GM12878 (cell line): Measurements from ENCODE around the gene TYW1. TPM values are rescaled to one million over a fixed set of nuclear protein-coding genes. Genes with fewer than 3 reads are reported as not detected.

Source experiments
- ATAC-seq: fragments of 200-7000 bp; cut with Tn5 transposase; 3 replicates; pipeline ENCODE4 v1.9.1; 2020; ENCODE audit warnings: mild to moderate bottlenecking, moderate library complexity
- BruUV-seq: library from RNA; stranded (reverse); fragments of 400-500 nt; replicated peaks from 2 replicates; lab custom pipeline; 2021; lab: Mats Ljungman, UMichigan
- CTCF ChIA-PET: fragments of 300-600 bp; sonication (Branson Sonifier 250); formaldehyde crosslinking; extraction: SDS; loops from one replicate; lab custom pipeline; 2021; ENCODE audit warnings: inconsistent platforms; lab: Yijun Ruan, JAX
- POLR2A ChIA-PET: fragments of 350-600 bp; formaldehyde crosslinking; extraction: SDS; loops from one replicate; lab custom pipeline; 2021; ENCODE audit warnings: inconsistent platforms; lab: Charles Lee
- RAD21 ChIA-PET: fragments of 300-600 bp; sonication (Branson Sonifier 250); formaldehyde crosslinking; loops from one replicate; lab custom pipeline; 2023; ENCODE audit warnings: antibody characterized with exemption; ENCODE audit not compliant: unreplicated experiment; lab: Charles Lee
- SMC1A ChIA-PET: fragments of 300-600 bp; sonication (Branson Sonifier 250); formaldehyde crosslinking; loops from one replicate; lab custom pipeline; 2023; ENCODE audit not compliant: unreplicated experiment, uncharacterized antibody; lab: Charles Lee
- DNase-seq: peaks from one replicate; pipeline ENCODE4 v3.0.0-alpha.2; 2011; ENCODE audit warnings: low read depth, low spot score
- FAIRE-seq: peaks from 3 replicates; lab custom pipeline; 2011; peaks lifted over from hg19 to GRCh38; lab: Jason Lieb, UNC
- H2AFZ ChIP-seq: 2 replicates; pipeline ENCODE4 v1.6.0; 2011; ENCODE audit warnings: low read depth, low read length, control low read depth; ENCODE audit not compliant: control insufficient read depth
- H3K27ac ChIP-seq: 2 replicates; pipeline ENCODE4 v1.5.1; 2011; ENCODE audit warnings: control low read depth; ENCODE audit not compliant: control insufficient read depth, insufficient read depth
- H3K27me3 ChIP-seq, 2 experiments: replicated peaks in 1 of 2; 2 replicates each; pipeline versions ENCODE4 v1.6.0 to v1.6.1; 2011; ENCODE audit warnings: low read length in 1 of 2; ENCODE audit not compliant: control insufficient read depth in 2 of 2, insufficient read depth in 2 of 2
- H3K36me3 ChIP-seq, 2 experiments: 2 replicates each; pipeline ENCODE4 v1.5.1; 2011; ENCODE audit warnings: low read length in 1 of 2; ENCODE audit not compliant: control insufficient read depth in 2 of 2, insufficient read depth in 2 of 2
- H3K4me1 ChIP-seq: 2 replicates; pipeline ENCODE4 v1.6.1; 2011; ENCODE audit warnings: mild to moderate bottlenecking, low read length, moderate library complexity, mixed read lengths; ENCODE audit not compliant: control insufficient read depth, insufficient read depth
- H3K4me2 ChIP-seq: 2 replicates; pipeline ENCODE4 v1.6.0; 2011; ENCODE audit warnings: control low read depth; ENCODE audit not compliant: control insufficient read depth, insufficient read depth
- H3K4me3 ChIP-seq: fragments of 200-600 bp; sonication (generic); 2 replicates; pipeline ENCODE4 v1.5.1; 2016
- H3K79me2 ChIP-seq: 2 replicates; pipeline ENCODE4 v1.6.0; 2011; ENCODE audit warnings: low read length; ENCODE audit not compliant: control insufficient read depth, insufficient read depth
- H3K9ac ChIP-seq: 2 replicates; pipeline ENCODE4 v1.8.0; 2011; ENCODE audit warnings: low read length, control low read depth, mixed read lengths; ENCODE audit not compliant: control insufficient read depth, insufficient read depth
- H3K9me3 ChIP-seq: replicated peaks from 3 replicates; pipeline ENCODE4 v1.5.1; 2011; ENCODE audit warnings: mild to moderate bottlenecking, low read length; ENCODE audit not compliant: control insufficient read depth, insufficient read depth
- H4K20me1 ChIP-seq: 2 replicates; pipeline ENCODE4 v1.6.0; 2011; ENCODE audit not compliant: control insufficient read depth, insufficient read depth
- ATF7 ChIP-seq: fragments of 450-650 bp; IDR thresholded peaks from 2 replicates; pipeline ENCODE4 v1.6.1; 2016; ENCODE audit warnings: low read depth, mild to moderate bottlenecking
- BRCA1 ChIP-seq: IDR thresholded peaks from 2 replicates; pipeline ENCODE4 v1.6.1; 2011; ENCODE audit warnings: low read depth, low read length, improper control_type of control experiment
- CEBPZ ChIP-seq: fragments of 150-350 bp; IDR thresholded peaks from 2 replicates; pipeline ENCODE4 v1.6.1; 2016; ENCODE audit warnings: low read depth, low read length
- CHD2 ChIP-seq: IDR thresholded peaks from 2 replicates; pipeline ENCODE4 v1.6.1; 2011; ENCODE audit warnings: low read depth, low read length, improper control_type of control experiment, borderline replicate concordance
- CREM ChIP-seq: IDR thresholded peaks from 2 replicates; pipeline ENCODE4 v1.6.1; 2014; ENCODE audit warnings: antibody characterized with exemption, low read depth
- DPF2 ChIP-seq: fragments of 450-650 bp; IDR thresholded peaks from 2 replicates; pipeline ENCODE4 v1.6.1; 2017; ENCODE audit warnings: mild to moderate bottlenecking
- ETV6 ChIP-seq, 2 experiments: fragments of 450-650 bp in 1 of 2; IDR thresholded peaks in 1 of 2; conservative IDR thresholded peaks in 1 of 2; 2 replicates each; pipeline ENCODE4 v1.6.1; 2014; ENCODE audit warnings: antibody characterized with exemption in 1 of 2, borderline replicate concordance in 1 of 2, low read depth in 1 of 2, mild to moderate bottlenecking in 1 of 2, moderate library complexity in 1 of 2
- EZH2 ChIP-seq: IDR thresholded peaks from 2 replicates; pipeline ENCODE4 v1.6.1; 2012; ENCODE audit warnings: low read depth, mild to moderate bottlenecking, control low read depth, inconsistent platforms, low read length, borderline replicate concordance; ENCODE audit not compliant: control insufficient read depth
- HDGF ChIP-seq: fragments of 450-650 bp; IDR thresholded peaks from 2 replicates; pipeline ENCODE4 v1.6.1; 2016; ENCODE audit warnings: antibody characterized with exemption
- IKZF2 ChIP-seq, 2 experiments: fragments of 450-650 bp; IDR thresholded peaks; 2 replicates each; pipeline ENCODE4 v1.6.1; 2017; ENCODE audit warnings: mild to moderate bottlenecking in 2 of 2, moderate library complexity in 2 of 2
- JUNB ChIP-seq: IDR thresholded peaks from 2 replicates; pipeline ENCODE4 v1.6.1; 2016; ENCODE audit warnings: antibody characterized with exemption, mild to moderate bottlenecking
- MTA2 ChIP-seq: fragments of 450-650 bp; IDR thresholded peaks from 2 replicates; pipeline ENCODE4 v1.6.1; 2016; ENCODE audit warnings: low read depth, mild to moderate bottlenecking, moderate library complexity
- NFYB ChIP-seq: IDR thresholded peaks from 2 replicates; pipeline ENCODE4 v1.6.1; 2011; ENCODE audit warnings: low read depth, mild to moderate bottlenecking, low read length, improper control_type of control experiment, moderate library complexity; ENCODE audit not compliant: insufficient read depth
- SKIL ChIP-seq: fragments of 450-650 bp; IDR thresholded peaks from 2 replicates; pipeline ENCODE4 v1.6.1; 2017; ENCODE audit warnings: mild to moderate bottlenecking, low read depth, inconsistent platforms; ENCODE audit not compliant: poor library complexity, severe bottlenecking
- SUZ12 ChIP-seq: fragments of 200-600 bp; sonication (generic); IDR thresholded peaks from one replicate; pipeline ENCODE4 v1.6.1; 2018; ENCODE audit warnings: antibody characterized with exemption, mild to moderate bottlenecking; ENCODE audit not compliant: unreplicated experiment
- TCF3 ChIP-seq: IDR thresholded peaks from 2 replicates; pipeline ENCODE4 v1.6.1; 2012; ENCODE audit warnings: low read depth, mild to moderate bottlenecking, low read length, borderline replicate concordance; ENCODE audit not compliant: insufficient read depth
- ZBED1 ChIP-seq: IDR thresholded peaks from 2 replicates; pipeline ENCODE4 v1.6.1; 2016; ENCODE audit warnings: borderline replicate concordance
- WGBS: methylation state at CpG from one replicate; pipeline ENCODE4 v1.1.6; 2016; ENCODE audit warnings: low lambda C conversion rate; ENCODE audit not compliant: insufficient replicate concordance, insufficient coverage; ENCODE audit errors: missing lambda C conversion rate; 5-methylcytosine and 5-hydroxymethylcytosine counted together
- in situ Hi-C: fragments of 300-500 bp; cut with MboI; formaldehyde crosslinking; loops from 9 replicates; pipeline ENCODE4 v1.14.3; 2018; ENCODE audit warnings: mixed read lengths
- intact Hi-C: fragments of 100-400 bp; cut with micrococcal nuclease; formaldehyde crosslinking; loops from one replicate; pipeline ENCODE4 v1.14.2; 2022; ENCODE audit not compliant: unreplicated experiment
- polyA plus RNA-seq, 11 experiments: library from polyadenylated mRNA; depleted of rRNA in 4 of 11; unstranded in 6 of 11; stranded (reverse) in 5 of 11; fragments of >200 nt; fragmentation: Nextera tagmentation in 4 of 11; fragmentation: Illumina TruSeq in 1 of 11; extraction: Ambion mirVana in 4 of 11; extraction: Trizol in 1 of 11; gene quantifications; 1 replicate in 1 of 11; 2 replicates in 10 of 11; pipeline versions ENCODE4 v1.2.1 to v1.2.3, GENCODE V29; 2011 to 2016; ENCODE audit warnings: inconsistent platforms in 2 of 11, missing spikeins in 2 of 11, low read depth in 1 of 11
- total RNA-seq, 4 experiments: library from RNA; depleted of rRNA in 3 of 4; stranded (reverse); fragments of >200 nt in 3 of 4; fragmentation: Illumina TruSeq in 1 of 4; extraction: Trizol in 1 of 4; gene quantifications; 2 replicates each; pipeline versions ENCODE4 v1.2.1 to v1.2.3, GENCODE V29; 2013 to 2021

Gene TYW1
- total and polyA plus RNA-seq, 10 of the 15 experiments (the other 5 are each of a cell fraction or from before 2014, with no cell fraction given), result 11.3 to 29.0 (median 18.4) TPM

GRCh38 chr7:66996444-66997191 is at the start of gene TYW1 (continued):
- TF ChIP-seq HDGF (peak; percentile 79; the same call in 1 of the 2 replicates), CEBPZ (peak; percentile 44; the same call in 1 of the 2 replicates), DPF2 (peak; percentile 60; the same call in 1 of the 2 replicates), ATF7 (peak; percentile 41; the same call in 1 of the 2 replicates)

GRCh38 chr7:66948480-66949109 is 48.0 kb upstream of the TYW1 start:
- no peak overlapping the region for H3K9ac ChIP-seq
- no peak for DNase-seq
- POLR2A ChIA-PET, result no interaction called here
- no peaks in the 10 kb centered on the region for H3K79me2 ChIP-seq
- no peaks in the 10 kb centered on the region for H3K9me3 ChIP-seq
- no peak overlapping the region for H3K27ac ChIP-seq
- CTCF ChIA-PET, result no interaction called here
- H3K4me2 ChIP-seq, result no peak overlapping the region
- no peak overlapping the region for H2AFZ ChIP-seq
- H3K4me1 ChIP-seq, result no peaks in the 10 kb centered on the region
- RAD21 ChIA-PET, result no interaction called here
- in situ Hi-C loops, result no loop called here
- no peak for ATAC-seq
- 97% methylated on average over 18 of the region's 19 CpGs for WGBS
- H3K4me3 ChIP-seq, result no peak overlapping the region
- no peaks in the 10 kb centered on the region for H3K27me3 ChIP-seq
- peaks cover 22 to 27% of the 10 kb centered on the region in 2 experiments for H3K36me3 ChIP-seq
- BruUV-seq, result no TSS peak
- SMC1A ChIA-PET, result no interaction called here
- intact Hi-C loops, result no loop called here
- H4K20me1 ChIP-seq, result no peaks in the 10 kb centered on the region; the same call in 1 of the 2 replicates
- FAIRE-seq, result no peak
- no peak for TF ChIP-seq CREM
- TF ChIP-seq IKZF2 (IDR thresholded peaks at IDR 0.05), result no peak
- TF ChIP-seq SKIL, result no peak
- TF ChIP-seq EZH2, result no peak
- no peak for TF ChIP-seq CHD2
- no peak for TF ChIP-seq DPF2
- TF ChIP-seq TCF3, result no peak
- no peak for TF ChIP-seq BRCA1
- TF ChIP-seq JUNB, result no peak
- TF ChIP-seq ETV6 (conservative IDR thresholded peaks at IDR 0.05 in 1 of 2, IDR thresholded peaks at IDR 0.05 in 1 of 2; ENCODE audit: borderline replicate concordance in 1 of 2, low read depth in 1 of 2), result no peak
- no peak for TF ChIP-seq SUZ12
- no peak for TF ChIP-seq MTA2
- no peak for TF ChIP-seq ZBED1
- TF ChIP-seq NFYB, result no peak
